ENCODE measurements around the gene TMUB1. TPM values are rescaled to one million over a fixed set of nuclear protein-coding genes. Genes with fewer than 3 reads are reported as not detected.

The TMUB1 gene
- total RNA-seq, 1 donor from 2014 or later, result 12.5 TPM

DNA sequence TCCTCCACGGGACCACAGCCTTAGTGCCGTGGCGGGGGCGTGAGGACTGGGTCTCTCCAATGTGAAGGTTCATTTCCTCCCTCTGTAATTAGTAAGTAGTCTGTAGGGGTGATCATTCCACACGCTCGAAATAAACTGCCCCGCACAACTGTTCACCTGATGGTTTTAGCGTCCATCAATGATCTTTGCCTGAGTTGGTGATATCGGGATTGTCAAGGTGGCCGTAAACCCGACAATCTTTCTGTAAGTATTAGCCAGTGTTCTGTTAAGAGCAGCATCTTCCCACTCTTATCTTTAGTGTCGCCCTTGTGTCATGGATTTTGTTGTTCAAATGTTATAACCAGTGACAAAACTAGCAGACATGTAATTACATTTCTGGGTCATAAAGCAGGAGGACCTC, 20.7 kb upstream of the TMUB1 start:
- H3K4me3 ChIP-seq (ENCODE audit: low read length in 3 of 3), result no peak overlapping the region
- no peaks in the 10 kb centered on the region for H3K27me3 ChIP-seq (ENCODE audit: control insufficient read depth in 3 of 3, insufficient read depth in 3 of 3, low read length in 3 of 3)
- H3K27ac ChIP-seq (ENCODE audit: low read depth, low read length), result no peak overlapping the region
- peaks cover 0 to 15% (median 8%) of the 10 kb centered on the region in 3 donors for H3K4me1 ChIP-seq (ENCODE audit: control insufficient read depth in 3 of 3, insufficient read depth in 3 of 3, low read length in 3 of 3)
- H3K9ac ChIP-seq (ENCODE audit: low read depth in 1 of 3, low read length in 3 of 3), result no peak overlapping the region
- H3K36me3 ChIP-seq (ENCODE audit: control insufficient read depth in 3 of 3, insufficient read depth in 3 of 3, low read length in 3 of 3), result no peaks in the 10 kb centered on the region
- H3K9me3 ChIP-seq (ENCODE audit: control insufficient read depth in 3 of 3, low read length in 3 of 3), result no peaks in the 10 kb centered on the region

DNA sequence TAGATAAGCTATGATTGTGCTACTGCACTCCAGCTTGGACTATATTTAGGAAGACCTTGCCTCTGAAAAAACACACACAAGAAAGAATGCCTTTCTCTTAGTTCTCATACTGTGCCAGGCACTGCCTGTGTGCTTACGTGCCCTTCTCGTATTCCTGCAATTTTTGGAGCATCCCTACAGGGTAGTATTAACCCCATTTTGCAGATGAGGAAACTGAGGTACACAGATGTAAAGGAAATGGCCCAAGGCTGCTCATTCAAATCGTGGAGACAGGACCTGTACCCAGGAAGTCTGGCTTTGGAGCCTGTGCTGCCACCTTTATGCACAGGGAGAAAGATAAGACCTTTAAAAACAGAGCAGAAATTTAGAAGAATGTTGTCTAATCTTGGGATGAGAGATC, 19.7 kb upstream of the TMUB1 start:
- Histone ChIP-seq H3K4me1 (ENCODE audit: control insufficient read depth in 3 of 3, insufficient read depth in 3 of 3, low read length in 3 of 3) (peaks cover 0 to 14% (median 8%) of the 10 kb centered on the region in 3 donors), H3K27me3 (ENCODE audit: control insufficient read depth in 3 of 3, insufficient read depth in 3 of 3, low read length in 3 of 3) (no peaks in the 10 kb centered on the region), H3K36me3 (ENCODE audit: control insufficient read depth in 3 of 3, insufficient read depth in 3 of 3, low read length in 3 of 3) (no peaks in the 10 kb centered on the region), H3K4me3 (ENCODE audit: low read length in 3 of 3) (no peak overlapping the region), H3K9me3 (ENCODE audit: control insufficient read depth in 3 of 3, low read length in 3 of 3) (no peaks in the 10 kb centered on the region), H3K27ac (ENCODE audit: low read depth, low read length) (no peak overlapping the region), H3K9ac (ENCODE audit: low read depth in 1 of 3, low read length in 3 of 3) (no peak overlapping the region)

DNA sequence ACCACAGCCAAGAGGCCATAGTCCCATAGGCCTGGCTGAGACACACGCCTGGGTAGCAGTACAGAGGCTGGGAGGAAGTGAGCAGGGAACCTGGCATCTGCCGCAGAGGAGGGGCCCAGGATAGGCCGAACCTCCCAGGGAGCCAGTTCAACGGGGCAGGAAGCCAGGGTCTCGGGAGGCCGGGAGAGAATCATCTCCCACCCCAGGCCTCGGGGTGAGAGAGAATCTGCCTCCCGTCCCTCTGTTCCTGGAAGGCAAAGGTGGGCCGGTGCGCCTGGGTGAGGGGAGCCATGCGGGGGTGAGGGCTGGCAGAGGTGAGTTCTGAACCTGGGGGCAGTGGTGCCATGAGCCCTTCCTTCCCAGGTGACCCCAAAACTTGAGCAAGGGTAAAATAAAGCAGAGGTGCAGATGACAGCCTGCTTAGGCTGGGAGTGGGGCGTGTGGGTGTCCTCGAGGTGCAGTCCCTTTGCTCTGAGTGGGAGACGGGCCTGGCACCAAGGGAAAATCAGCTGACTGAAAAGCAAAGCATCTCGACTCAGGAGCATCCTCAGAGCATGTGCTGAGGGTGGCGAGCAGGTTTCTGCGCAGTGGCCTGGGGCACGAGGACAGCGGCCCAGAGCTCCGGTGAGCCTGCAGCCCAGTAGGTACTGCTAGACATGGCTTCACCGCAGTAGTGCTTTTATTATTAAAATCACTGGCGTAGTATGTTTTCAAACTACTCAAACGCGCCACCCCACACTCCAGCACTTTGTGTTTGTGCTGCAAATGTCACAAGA, 18.5 kb upstream of the TMUB1 start:
- Histone ChIP-seq H3K9ac (ENCODE audit: low read depth in 1 of 3, low read length in 3 of 3) (no peak overlapping the region), H3K27ac (ENCODE audit: low read depth, low read length) (no peak overlapping the region), H3K27me3 (ENCODE audit: control insufficient read depth in 3 of 3, insufficient read depth in 3 of 3, low read length in 3 of 3) (no peaks in the 10 kb centered on the region), H3K9me3 (ENCODE audit: control insufficient read depth in 3 of 3, low read length in 3 of 3) (no peaks in the 10 kb centered on the region), H3K4me3 (ENCODE audit: low read length in 3 of 3) (no peak overlapping the region), H3K4me1 (ENCODE audit: control insufficient read depth in 3 of 3, insufficient read depth in 3 of 3, low read length in 3 of 3) (peaks cover 0 to 12% (median 8%) of the 10 kb centered on the region in 3 donors), H3K36me3 (ENCODE audit: control insufficient read depth in 3 of 3, insufficient read depth in 3 of 3, low read length in 3 of 3) (no peaks in the 10 kb centered on the region)

DNA sequence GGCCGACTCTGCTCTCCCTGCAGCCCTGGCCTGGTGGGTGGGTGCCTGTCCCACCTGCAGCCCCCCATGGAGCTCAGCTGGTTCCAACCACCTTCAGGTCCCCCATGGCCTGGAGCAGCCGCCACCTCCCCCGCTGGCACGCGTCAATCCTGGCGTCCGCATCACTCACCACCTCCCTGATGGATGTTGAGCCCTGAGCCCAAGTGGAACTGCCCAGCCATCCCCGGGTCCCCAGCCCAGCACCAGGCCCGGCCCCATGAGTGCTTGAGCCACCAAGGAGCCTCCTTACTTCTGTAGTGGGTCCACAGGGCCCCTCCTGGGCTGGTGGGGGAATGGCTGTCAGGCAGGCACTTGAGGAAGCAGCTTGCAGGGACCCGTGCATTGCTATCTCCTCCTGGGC, 17.6 kb upstream of the TMUB1 start:
- Histone ChIP-seq H3K27me3 (ENCODE audit: control insufficient read depth in 3 of 3, insufficient read depth in 3 of 3, low read length in 3 of 3) (no peaks in the 10 kb centered on the region), H3K9me3 (ENCODE audit: control insufficient read depth in 3 of 3, low read length in 3 of 3) (no peaks in the 10 kb centered on the region), H3K27ac (ENCODE audit: low read depth, low read length) (no peak overlapping the region), H3K36me3 (ENCODE audit: control insufficient read depth in 3 of 3, insufficient read depth in 3 of 3, low read length in 3 of 3) (no peaks in the 10 kb centered on the region), H3K4me3 (ENCODE audit: low read length in 3 of 3) (no peak overlapping the region), H3K4me1 (ENCODE audit: control insufficient read depth in 3 of 3, insufficient read depth in 3 of 3, low read length in 3 of 3) (peaks cover 0 to 12% (median 8%) of the 10 kb centered on the region in 3 donors), H3K9ac (ENCODE audit: low read depth in 1 of 3, low read length in 3 of 3) (no peak overlapping the region)

DNA sequence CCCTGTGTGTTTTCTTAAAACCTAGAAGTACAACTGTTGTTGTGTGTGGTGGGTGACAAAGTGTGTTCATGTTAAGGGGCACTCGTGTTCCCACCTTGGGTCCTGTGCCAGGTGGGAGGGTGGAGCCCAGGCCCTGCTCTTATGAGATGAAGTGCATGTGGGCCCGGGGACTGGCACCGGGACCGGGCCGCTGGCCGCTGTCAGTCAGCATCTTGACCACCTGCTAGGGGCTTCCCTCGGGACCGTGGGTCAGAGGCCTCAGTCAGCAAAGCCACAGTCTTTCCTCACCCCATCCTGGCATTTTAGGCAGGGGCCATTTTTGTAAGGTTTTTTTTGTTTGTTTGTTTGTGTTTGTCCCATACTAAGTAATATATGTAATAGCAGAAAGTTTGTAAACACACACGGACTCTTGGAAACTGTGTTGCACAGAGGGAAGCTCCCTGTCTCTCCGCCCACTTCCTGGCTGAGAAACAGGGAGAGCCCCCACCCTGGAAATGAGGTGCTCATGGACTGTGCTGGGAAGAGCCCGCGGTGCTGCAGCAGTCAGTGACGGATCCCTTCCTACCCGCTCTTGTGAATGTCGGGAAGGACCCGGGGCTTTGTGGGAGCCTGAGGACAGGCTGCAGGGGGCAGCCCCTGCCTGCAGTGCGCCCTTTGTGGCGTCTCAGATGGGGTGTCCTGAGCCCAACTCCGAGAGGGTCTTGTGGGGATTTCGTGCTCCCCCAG, 16.4 kb upstream of the TMUB1 start:
- Histone ChIP-seq H3K27me3 (ENCODE audit: control insufficient read depth in 3 of 3, insufficient read depth in 3 of 3, low read length in 3 of 3) (no peaks in the 10 kb centered on the region), H3K9me3 (ENCODE audit: control insufficient read depth in 3 of 3, low read length in 3 of 3) (no peaks in the 10 kb centered on the region), H3K4me3 (ENCODE audit: low read length in 3 of 3) (no peak overlapping the region), H3K4me1 (ENCODE audit: control insufficient read depth in 3 of 3, insufficient read depth in 3 of 3, low read length in 3 of 3) (peaks cover 0 to 13% (median 8%) of the 10 kb centered on the region in 3 donors), H3K9ac (ENCODE audit: low read depth in 1 of 3, low read length in 3 of 3) (no peak overlapping the region), H3K36me3 (ENCODE audit: control insufficient read depth in 3 of 3, insufficient read depth in 3 of 3, low read length in 3 of 3) (peaks cover 0 to 2% (median 0%) of the 10 kb centered on the region in 3 donors), H3K27ac (ENCODE audit: low read depth, low read length) (no peak overlapping the region)

DNA sequence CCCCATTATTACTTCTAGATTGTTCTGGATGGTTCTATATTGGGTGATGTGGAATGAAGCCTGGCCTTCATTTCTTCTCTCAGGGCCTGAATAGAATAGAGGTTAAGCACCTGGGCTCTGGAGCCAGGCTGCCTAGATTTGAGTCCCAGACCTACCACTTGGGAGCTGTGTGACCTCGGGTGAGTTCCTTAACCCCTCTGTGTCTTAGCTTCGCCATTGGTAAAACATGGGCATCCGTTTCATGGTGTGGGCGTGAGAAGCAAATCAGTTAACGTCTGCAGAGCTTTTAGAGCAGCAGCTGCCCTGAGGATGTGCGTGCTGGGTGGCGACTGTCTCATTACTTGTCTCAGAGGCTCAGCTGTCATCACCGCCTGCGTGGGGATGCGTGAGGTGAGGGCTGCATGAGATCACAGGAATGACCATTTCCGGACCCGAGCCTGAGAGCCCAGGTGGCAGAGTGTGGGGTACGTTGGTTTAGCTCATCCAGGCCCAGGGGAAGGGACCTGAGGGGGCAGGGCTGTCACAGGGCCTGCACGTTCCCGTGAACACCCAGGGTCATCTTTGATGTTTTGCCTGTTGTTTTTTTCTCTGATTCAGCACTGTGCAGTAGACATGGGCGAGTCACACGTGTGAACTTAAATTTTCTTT, 12.7 kb upstream of the TMUB1 start:
- Histone ChIP-seq H3K27ac (ENCODE audit: low read depth, low read length) (no peak overlapping the region), H3K36me3 (ENCODE audit: control insufficient read depth in 3 of 3, insufficient read depth in 3 of 3, low read length in 3 of 3) (peaks cover 0 to 5% (median 0%) of the 10 kb centered on the region in 3 donors), H3K9ac (ENCODE audit: low read depth in 1 of 3, low read length in 3 of 3) (no peak overlapping the region), H3K27me3 (ENCODE audit: control insufficient read depth in 3 of 3, insufficient read depth in 3 of 3, low read length in 3 of 3) (no peaks in the 10 kb centered on the region), H3K4me3 (ENCODE audit: low read length in 3 of 3) (no peak overlapping the region), H3K4me1 (ENCODE audit: control insufficient read depth in 3 of 3, insufficient read depth in 3 of 3, low read length in 3 of 3) (peaks cover 13 to 16% (median 15%) of the 10 kb centered on the region in 3 donors), H3K9me3 (ENCODE audit: control insufficient read depth in 3 of 3, low read length in 3 of 3) (no peaks in the 10 kb centered on the region)

DNA sequence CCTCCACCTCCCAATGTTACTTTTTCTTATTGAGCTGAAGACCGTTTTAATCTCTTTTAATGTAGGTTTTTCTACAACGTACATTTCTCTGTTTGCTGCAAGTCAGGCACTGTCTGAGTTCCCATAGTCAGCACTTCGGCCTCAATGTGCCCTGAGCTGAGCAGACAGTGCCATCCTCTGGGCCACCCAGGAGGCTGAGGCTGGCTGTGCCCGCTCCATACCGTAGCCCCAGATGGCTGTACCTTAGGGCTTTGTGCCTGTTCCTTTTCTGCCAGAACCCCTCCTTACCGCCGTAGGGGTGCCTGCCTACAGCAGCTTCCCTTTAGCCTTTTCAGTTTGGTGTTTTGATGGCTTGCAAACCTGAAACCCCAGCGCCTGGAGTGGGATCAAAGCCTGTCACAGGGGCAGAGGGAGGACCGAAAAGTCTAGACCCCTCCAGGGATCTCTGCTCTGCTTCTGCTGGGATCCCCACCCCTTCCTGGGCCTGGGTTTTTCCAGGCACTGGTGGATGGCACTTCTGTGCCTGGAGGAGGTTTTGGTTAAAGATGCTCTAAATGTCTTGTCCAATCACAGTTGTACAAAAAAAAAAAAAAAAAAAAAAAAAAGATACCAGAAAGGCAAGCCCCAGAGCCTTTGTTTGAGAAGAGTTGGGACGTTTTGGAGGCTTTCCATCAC, 12.0 kb upstream of the TMUB1 start:
- Histone ChIP-seq H3K4me3 (ENCODE audit: low read length in 3 of 3) (no peak overlapping the region), H3K27ac (ENCODE audit: low read depth, low read length) (no peak overlapping the region), H3K4me1 (ENCODE audit: control insufficient read depth in 3 of 3, insufficient read depth in 3 of 3, low read length in 3 of 3) (peaks cover 16 to 17% (median 16%) of the 10 kb centered on the region in 3 donors), H3K9ac (ENCODE audit: low read depth in 1 of 3, low read length in 3 of 3) (peak overlapping the region in 2 of 3 donors; percentile 29 to 50), H3K9me3 (ENCODE audit: control insufficient read depth in 3 of 3, low read length in 3 of 3) (no peaks in the 10 kb centered on the region), H3K27me3 (ENCODE audit: control insufficient read depth in 3 of 3, insufficient read depth in 3 of 3, low read length in 3 of 3) (no peaks in the 10 kb centered on the region), H3K36me3 (ENCODE audit: control insufficient read depth in 3 of 3, insufficient read depth in 3 of 3, low read length in 3 of 3) (peaks cover 0 to 5% (median 0%) of the 10 kb centered on the region in 3 donors)

DNA sequence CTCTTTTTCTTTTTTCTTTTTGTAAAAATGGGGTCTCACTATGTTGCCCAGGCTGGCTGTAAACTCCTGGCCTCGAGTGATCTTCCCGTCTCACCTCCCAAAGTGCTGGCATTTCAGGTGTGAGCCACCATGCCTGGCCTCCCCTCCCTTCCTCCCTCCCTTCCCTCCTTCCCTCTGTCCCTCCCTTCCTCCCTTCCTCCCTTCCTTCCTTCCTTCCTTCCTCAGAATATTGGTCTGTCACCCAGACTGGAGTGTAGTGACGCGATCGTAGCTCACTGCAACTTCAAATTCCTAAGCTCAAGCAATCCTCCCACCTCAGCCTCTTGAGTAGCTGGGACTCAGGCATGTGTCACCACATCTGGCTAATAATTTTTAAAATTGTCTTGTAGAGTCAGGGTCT, 11.4 kb upstream of the TMUB1 start:
- Histone ChIP-seq H3K4me1 (ENCODE audit: control insufficient read depth in 3 of 3, insufficient read depth in 3 of 3, low read length in 3 of 3) (peaks cover 14 to 20% (median 16%) of the 10 kb centered on the region in 3 donors), H3K36me3 (ENCODE audit: control insufficient read depth in 3 of 3, insufficient read depth in 3 of 3, low read length in 3 of 3) (peaks cover 0 to 5% (median 0%) of the 10 kb centered on the region in 3 donors), H3K9ac (ENCODE audit: low read depth in 1 of 3, low read length in 3 of 3) (no peak overlapping the region), H3K4me3 (ENCODE audit: low read length in 3 of 3) (no peak overlapping the region), H3K27me3 (ENCODE audit: control insufficient read depth in 3 of 3, insufficient read depth in 3 of 3, low read length in 3 of 3) (no peaks in the 10 kb centered on the region), H3K27ac (ENCODE audit: low read depth, low read length) (no peak overlapping the region), H3K9me3 (ENCODE audit: control insufficient read depth in 3 of 3, low read length in 3 of 3) (no peaks in the 10 kb centered on the region)

DNA sequence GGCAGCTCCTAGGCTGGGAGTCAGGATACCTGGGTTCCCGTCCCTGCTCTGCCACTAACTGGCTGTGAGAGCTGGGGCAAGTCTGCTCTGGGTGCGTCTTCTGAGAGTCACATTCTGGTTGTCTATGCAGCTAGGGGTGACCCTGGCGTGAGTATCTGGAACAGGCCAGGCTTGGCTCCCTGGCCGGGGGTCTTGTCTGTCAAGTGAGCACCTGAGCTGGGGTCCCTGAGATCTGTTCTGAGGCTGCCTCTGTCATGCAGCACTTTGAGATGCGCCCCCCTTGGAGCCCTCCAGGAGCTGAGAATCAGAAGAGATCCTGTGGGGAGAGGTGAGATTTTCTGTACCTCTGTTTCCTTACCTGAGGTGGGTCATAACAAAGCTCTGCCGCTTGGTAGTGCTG, 10.5 kb upstream of the TMUB1 start:
- no peaks in the 10 kb centered on the region for H3K27me3 ChIP-seq (ENCODE audit: control insufficient read depth in 3 of 3, insufficient read depth in 3 of 3, low read length in 3 of 3)
- H3K9me3 ChIP-seq (ENCODE audit: control insufficient read depth in 3 of 3, low read length in 3 of 3), result no peaks in the 10 kb centered on the region
- no peak overlapping the region for H3K9ac ChIP-seq (ENCODE audit: low read depth in 1 of 3, low read length in 3 of 3)
- peaks cover 0 to 5% (median 0%) of the 10 kb centered on the region in 3 donors for H3K36me3 ChIP-seq (ENCODE audit: control insufficient read depth in 3 of 3, insufficient read depth in 3 of 3, low read length in 3 of 3)
- no peak overlapping the region for H3K4me3 ChIP-seq (ENCODE audit: low read length in 3 of 3)
- no peak overlapping the region for H3K27ac ChIP-seq (ENCODE audit: low read depth, low read length)
- peaks cover 19 to 28% (median 21%) of the 10 kb centered on the region in 3 donors for H3K4me1 ChIP-seq (ENCODE audit: control insufficient read depth in 3 of 3, insufficient read depth in 3 of 3, low read length in 3 of 3)

All from skeletal muscle tissue (tissue), 4 donors.